GM21529 (cell line): ENCODE results near the gene LPIN3.
A peak's percentile ranks its signal among the peaks of the same experiment; 100 is the strongest.

Source experiments
- ATAC-seq: cut with Tn5 transposase; IDR thresholded peaks from one replicate; pipeline ENCODE4 v1.9.1; 2021; ENCODE audit not compliant: unreplicated experiment

Gene LPIN3

DNA sequence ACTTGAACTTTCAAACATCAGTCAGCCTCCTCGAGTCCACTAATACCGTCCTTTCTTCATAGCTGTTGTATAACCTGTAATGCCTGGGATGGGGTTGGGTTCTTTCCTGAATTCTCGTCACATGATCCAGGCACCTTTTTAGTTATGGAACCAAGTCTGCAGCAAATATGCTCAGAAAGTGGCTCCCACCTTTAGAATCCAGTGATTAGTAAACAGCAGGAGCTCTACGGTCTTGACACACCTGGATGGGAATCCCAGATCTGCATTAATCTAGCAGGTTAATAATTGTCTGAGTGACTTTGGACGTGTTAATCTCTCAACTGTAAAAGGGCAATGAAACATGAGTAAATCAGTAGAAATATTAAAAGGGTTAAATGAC lies 22.4 kb upstream of the LPIN3 start:
- ATAC-seq: no peak

DNA sequence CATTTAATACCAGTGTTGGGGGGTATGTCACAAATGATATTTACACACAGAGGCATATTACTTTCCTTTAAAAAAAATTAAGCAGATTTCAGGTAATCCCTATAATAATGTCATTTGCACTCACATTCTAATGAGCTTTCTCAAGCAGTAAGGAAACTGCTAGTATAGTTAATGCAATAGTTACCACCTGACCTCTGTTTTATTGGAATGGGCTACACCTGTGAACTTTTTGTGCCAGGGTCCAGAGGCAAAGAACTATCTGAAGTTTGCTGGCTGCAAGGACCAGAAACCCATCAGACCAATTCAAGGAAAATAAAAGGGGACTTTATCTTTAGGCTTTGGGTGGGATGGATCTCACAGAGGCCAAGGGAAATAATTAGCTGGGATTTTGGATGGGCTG lies 20.2 kb upstream of the LPIN3 start:
- no peak for ATAC-seq

DNA sequence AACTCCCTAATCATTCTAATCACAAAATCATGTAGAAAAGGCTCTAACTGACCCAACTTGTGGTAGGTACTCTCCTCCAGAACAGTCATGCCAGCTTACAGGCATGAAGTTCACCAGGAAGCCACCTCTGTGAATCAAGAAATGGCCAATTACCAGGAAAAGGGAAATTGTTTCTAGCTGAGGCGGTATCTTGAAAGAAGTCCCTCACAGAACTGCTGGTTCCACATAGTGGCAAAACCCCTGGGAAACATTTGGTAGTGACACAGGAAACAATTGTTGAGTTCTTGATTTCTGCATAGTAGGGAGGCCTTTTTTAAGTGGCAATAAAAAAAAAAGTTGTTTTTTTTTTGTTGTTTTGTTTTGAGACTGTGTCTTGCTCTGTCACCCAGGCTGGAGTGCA lies 19.6 kb upstream of the LPIN3 start:
- ATAC-seq: no peak

DNA sequence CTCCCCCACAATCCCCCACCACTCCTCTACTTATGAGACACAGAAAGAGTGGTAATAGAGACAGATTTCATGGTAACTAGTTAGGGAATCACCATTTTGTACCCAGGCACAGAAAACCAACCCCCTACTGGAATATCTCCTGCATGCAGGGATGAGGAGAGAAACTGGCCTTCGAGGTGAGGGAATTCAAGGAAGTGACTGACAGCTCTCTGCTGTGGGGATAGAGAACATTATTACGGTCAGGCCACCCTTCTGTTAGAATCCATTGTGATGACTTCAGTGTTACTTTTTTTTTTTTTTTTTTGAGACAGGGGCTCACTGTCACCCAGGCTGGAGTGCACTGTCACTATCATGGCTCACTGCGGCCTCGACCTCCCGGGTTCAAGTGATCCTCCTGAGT lies 13.4 kb upstream of the LPIN3 start:
- ATAC-seq: no peak

DNA sequence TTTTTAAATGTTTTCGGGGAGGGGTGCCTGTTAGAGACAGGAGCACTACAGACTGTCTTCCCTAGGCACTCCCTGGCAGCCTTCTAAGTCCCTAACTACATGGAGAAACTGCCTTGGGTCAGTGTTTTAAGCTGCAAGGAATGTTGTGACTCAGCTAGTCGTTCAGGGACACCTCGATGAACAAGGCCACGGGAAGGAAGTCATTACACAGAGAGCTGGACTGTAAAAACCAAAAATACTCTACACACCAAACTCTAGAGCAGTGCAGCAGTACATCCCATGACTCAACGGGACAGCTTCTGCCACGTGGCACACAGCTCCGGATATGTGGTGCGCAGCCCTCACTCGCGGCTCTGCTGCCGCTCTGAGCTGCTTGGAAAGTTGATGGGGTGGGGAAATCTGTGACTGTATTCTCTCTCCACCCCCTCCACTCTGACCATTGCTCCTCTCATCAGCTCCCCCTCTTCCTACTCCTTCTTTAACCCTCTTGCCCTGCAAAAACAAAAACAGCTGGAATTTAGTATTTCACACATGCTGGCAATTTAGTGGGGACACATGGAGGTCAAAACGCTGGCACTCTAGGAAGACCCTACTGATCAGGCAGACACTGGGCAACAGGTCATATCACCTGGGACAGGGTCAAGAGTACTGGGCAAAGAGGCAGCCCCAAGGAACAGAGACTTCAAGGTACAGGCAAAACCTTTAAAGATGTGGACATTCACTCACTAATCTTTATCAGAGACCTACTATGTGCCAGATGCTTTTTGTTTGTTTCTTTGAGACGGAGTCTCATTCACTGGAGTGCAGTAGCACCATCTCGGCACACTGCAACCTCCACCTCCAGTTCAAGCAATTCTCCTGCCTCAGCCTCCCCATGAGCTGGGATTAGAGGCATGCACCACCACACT lies 10.9 kb upstream of the LPIN3 start:
- peak; percentile 66 for ATAC-seq

GRCh38 chr20:41330343-41330720 lies 10.3 kb upstream of the LPIN3 start:
- no peak for ATAC-seq

- no peak for ATAC-seq
Measured at GRCh38 chr20:41330941-41331340, 9.7 kb upstream of the LPIN3 start.

GRCh38 chr20:41331731-41332130 lies 8.9 kb upstream of the LPIN3 start:
- ATAC-seq: no peak

DNA sequence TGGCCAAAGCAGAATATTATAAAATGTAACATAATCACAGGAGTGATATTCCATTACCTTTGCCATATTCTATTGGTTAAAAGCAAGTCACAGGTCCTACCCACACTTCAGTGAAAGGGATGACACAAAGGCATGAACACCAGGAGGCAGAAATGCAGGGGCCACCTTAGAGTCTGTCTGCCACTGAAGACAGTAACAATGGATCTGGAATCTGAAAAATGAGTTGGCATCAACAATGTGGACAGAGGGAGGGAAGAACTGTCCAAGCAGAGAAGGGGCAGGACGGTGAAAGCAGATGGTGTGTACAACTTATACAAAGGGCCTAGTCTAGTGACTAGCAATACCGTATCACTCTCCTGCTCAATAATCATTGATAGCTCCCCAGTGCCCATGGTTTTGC lies 6.6 kb upstream of the LPIN3 start:
- no peak for ATAC-seq

DNA sequence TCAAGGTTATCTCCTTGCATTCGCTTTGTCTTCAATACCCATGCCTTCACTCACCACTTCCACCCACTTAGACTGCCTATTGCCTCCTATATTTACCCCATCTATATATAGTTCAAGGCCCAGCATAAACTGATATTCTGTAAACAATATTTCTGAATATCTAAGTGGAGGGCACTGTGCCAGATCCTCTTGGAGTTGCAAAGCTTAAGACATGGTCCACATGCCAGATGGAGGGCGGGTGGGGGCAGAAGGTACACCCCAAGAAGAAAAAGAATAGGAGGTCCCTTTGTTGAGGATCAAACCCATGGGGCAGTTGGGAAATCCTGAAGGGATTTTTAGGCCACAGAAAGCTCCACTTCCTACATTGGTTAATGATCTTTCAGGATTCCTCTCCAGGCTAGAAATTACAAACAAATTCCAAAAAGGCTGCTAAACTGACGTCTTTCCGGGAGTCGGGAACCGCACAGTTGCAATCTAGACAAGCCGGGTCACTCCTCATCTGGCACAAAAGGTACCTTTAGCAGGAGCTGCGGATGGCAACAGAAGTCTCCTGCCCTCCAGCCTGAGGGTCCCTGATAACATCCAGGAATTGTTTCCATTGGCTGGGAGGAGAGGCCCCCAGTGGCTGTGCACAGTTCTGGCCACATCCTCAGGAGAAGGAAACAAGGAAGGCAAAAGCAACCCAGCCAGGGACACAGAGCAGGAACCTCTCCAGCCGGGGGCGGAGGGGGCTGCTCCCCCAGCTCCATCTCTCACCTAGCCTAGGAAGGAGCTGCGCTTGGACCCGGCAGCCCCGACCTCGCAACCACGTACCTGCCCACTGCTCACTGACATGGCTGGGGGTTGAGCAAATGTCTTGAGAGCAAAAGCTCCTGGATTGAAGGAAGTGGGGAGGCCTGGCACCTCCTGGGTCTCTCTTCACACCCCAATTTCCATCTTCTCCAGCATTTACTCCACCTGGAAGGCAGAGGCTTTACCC lies 5.9 kb upstream of the LPIN3 start:
- ATAC-seq: no peak

GRCh38 chr20:41335591-41335990 lies 5.0 kb upstream of the LPIN3 start:
- no peak for ATAC-seq

- no peak for ATAC-seq
Measured at GRCh38 chr20:41336711-41337492, 3.7 kb upstream of the LPIN3 start.

DNA sequence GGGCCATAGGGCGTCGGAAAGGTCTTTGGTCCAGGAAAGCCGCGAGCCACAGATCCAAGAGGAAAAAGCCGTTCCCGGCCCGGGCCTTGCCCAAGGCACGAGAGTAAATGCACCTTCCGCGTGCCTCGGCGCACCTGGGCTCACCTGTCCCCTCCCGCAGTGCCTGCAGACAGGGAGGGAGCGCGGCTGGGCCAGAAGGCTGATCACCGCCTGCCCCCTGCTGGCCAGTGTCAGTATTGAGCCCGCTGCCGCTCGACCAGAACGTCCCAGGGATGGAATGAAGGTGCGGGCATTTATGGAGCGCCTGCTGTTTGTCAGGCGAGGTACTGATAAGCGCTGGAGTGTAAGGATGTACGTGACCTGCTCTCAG lies 679 bp upstream of the LPIN3 start:
- ATAC-seq: no peak

DNA sequence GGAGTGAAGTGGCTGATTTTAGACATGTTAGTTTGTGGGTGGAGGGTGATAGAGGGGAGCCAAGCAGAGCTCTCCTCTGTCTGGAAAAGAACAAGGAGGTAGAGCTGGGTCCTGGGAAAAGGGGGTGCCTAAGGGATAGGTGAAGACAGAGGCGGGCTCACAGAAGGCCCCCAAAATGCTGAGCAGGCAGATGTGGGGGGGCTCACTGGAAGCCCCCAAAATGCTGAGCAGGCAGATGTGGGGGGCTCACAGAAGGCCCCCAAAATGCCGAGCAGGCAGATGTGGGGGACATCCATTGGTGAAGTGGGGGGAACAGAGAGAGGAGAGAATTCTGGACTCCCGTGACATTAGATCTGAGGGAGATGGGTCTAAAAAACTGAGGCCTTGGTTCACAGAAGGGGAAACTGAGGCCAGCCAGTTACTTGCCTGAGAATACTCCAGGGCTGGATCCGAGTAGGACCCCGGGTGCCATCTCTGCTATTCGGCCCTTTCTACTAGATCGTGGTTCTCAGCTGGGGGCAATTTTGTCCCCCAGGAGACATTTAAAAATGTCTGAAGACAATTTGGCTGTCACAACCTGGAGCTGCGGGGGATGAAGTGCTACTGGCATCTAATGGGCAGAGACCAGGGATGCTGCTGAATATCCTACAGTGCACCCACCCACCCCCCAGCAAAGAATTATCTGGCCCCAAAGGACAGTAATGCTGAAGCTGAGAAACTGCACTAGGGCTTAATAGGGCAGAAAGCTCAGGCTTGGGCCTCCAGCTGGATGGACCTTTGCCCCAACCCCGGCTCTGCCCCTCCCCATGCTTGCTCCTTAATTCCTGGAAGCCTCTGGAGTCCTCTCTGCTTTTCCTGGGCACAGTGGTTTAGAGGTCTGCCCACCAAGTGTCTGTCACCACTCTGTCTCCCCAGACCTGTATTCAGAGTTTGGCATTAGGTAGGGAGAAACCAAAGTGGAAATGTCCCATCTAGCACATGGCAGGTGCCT lies 2.1 kb downstream of the LPIN3 start:
- ATAC-seq: no peak

DNA sequence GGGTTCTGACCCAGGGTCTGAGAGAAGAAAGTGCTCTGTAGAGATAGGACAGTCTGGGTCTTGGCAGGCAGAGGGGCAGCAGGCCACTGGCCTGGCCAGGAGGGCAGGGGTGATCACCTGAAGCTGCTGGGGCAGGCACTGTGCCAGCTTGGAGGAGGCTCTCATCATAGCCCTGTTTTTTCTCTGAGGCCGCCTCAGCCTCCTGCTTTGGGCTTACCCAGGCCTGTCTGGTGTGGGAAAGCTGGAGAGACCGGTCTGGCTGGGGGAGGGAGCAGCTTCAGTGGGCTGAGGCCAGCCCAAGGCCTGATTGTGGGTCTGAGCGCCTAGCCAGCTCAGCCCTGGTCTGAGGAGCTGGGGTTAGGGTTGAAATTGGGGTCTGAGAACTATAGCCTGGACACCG lies 3.9 kb downstream of the LPIN3 start:
- ATAC-seq: no peak

- no peak for ATAC-seq
Measured at GRCh38 chr20:41344938-41345728, 4.5 kb downstream of the LPIN3 start.

DNA sequence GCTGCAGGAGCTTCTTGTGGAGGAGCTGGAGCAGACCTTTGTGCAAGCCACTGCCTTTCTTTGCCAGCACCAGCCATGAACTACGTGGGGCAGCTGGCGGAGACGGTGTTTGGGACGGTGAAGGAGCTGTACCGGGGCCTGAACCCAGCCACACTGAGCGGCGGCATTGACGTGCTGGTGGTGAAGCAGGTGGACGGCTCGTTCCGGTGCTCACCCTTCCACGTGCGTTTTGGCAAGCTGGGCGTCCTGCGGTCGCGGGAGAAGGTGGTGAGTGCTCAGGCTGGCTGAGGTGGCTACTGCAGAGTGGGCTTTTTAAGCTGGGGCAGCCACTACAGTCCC lies 5.1 kb downstream of the LPIN3 start:
- no peak for ATAC-seq

GRCh38 chr20:41347523-41348429 lies 7.2 kb downstream of the LPIN3 start:
- ATAC-seq: no peak
